ENCODE data around the gene KCNMA1. TPM values are rescaled to one million over a fixed set of nuclear protein-coding genes. Genes with fewer than 3 reads are reported as not detected.

The KCNMA1 gene
- total RNA-seq, 2 donors from 2014 or later: 5.9 to 9.3 TPM

- Histone ChIP-seq H3K36me3 (replicated peaks in 1 of 2; ENCODE audit: insufficient read depth in 1 of 2, low read depth in 2 of 2) (no peaks in the 10 kb centered on the region), H3K27ac (no peak overlapping the region), H3K4me3 (no peak overlapping the region), H3K27me3 (no peaks in the 10 kb centered on the region), H3K9me3 (no peaks in the 10 kb centered on the region), H3K4me1 (no peaks in the 10 kb centered on the region)
- no peak for ATAC-seq
- WGBS, 2 donors: 79 to 82% methylated on average over 5 of the region's 5 CpGs
- no peak for DNase-seq
- TF ChIP-seq POLR2A (IDR thresholded peaks at IDR 0.05) (no peak), CTCF (IDR thresholded peaks at IDR 0.05) (no peak)
- intact Hi-C loops (cut with DNase I): no loop called here
Observed at GRCh38 chr10:76892766-76893479, 744.7 kb downstream of the KCNMA1 start.

DNA sequence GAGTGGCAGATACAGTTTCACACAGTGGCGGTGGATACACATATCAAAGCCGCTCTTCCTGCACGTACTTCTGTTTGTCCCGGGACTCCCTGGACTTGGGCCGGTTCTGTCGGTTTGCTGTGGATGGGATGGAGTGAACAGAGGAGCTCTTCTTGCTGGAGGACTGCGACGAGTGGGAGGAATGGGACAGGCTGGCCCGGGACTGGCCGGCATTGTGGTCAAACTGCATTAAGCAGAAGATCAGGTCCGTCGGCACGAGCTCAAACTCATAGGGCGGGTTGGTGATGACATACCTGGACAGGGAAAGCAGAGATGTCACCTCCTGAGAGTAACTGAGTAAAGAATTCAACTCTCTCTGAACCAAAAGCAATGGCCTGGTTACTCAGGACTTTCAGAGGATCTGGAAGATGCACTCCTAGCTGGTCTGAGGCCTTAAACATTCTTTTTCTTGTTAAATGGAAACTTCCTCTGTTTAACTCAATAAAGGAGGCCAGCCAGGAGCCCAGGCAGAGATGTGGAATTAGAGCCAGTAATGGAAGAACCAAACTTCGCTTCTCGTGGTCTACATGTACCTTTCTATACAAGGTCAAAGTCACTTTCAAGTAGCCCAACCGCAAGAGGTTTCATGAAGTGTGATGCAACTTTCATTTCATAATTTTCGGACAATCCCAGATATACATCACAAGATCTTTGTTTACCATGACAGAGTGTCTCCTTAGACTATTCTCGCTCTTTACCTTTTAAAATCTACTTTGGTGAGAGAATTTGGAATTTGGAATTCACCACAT lies 750.2 kb downstream of the KCNMA1 start:
- Histone ChIP-seq H3K4me1 (no peaks in the 10 kb centered on the region), H3K27ac (no peak overlapping the region), H3K27me3 (no peaks in the 10 kb centered on the region), H3K36me3 (replicated peaks in 1 of 2; ENCODE audit: insufficient read depth in 1 of 2, low read depth in 2 of 2) (no peaks in the 10 kb centered on the region), H3K4me3 (no peak overlapping the region), H3K9me3 (no peaks in the 10 kb centered on the region)
- WGBS, 2 donors: 90 to 95% methylated on average over 19 of the region's 19 CpGs
- DNase-seq: no peak
- ATAC-seq: no peak
- intact Hi-C loops (cut with DNase I): no loop called here
- TF ChIP-seq POLR2A (IDR thresholded peaks at IDR 0.05): no peak

- H3K4me3 ChIP-seq: no peak overlapping the region
- H3K36me3 ChIP-seq (replicated peaks in 1 of 2; ENCODE audit: insufficient read depth in 1 of 2, low read depth in 2 of 2): no peaks in the 10 kb centered on the region
- 85 to 87% methylated on average over 4 of the region's 4 CpGs for WGBS, 2 donors
- ATAC-seq (no peak), DNase-seq (no peak)
- TF ChIP-seq POLR2A (IDR thresholded peaks at IDR 0.05) (no peak), CTCF (IDR thresholded peaks at IDR 0.05) (no peak)
- intact Hi-C loops (cut with DNase I): no loop called here
- H3K4me1 ChIP-seq: no peaks in the 10 kb centered on the region
- H3K9me3 ChIP-seq: no peaks in the 10 kb centered on the region
- no peak overlapping the region for H3K27ac ChIP-seq
- H3K27me3 ChIP-seq: no peaks in the 10 kb centered on the region
Observed at GRCh38 chr10:76885816-76886215, 751.8 kb downstream of the KCNMA1 start.

DNA sequence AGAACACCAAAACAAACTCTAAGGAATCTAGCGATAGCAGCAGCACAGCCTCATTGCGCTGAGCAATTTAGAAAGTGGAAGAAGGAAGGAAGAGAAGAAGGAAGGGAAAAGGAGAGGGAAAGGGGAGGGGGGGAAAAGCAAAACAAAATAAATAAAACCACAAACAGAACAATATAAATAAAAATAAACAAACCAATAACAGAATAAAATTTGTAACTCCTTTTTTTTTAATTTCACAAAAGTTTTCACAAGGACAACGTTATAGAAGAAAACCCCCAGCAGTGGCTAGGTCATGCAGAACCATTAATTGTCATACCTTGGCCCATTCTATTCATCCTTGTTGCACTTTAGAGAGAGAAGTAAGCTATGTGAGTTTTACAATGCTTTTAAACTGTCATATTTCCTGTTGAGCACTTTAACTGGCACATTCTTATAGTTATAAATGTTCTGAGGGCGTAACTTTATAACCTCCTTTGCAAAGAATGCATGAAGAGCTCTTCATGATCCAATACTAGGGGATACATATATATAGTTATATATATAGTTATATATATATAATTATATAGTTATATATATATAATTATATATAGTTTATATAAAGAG lies 752.8 kb downstream of the KCNMA1 start:
- DNase-seq: no peak
- H3K27ac ChIP-seq: no peak overlapping the region
- H3K4me1 ChIP-seq: no peaks in the 10 kb centered on the region
- no peaks in the 10 kb centered on the region for H3K9me3 ChIP-seq
- H3K27me3 ChIP-seq: no peaks in the 10 kb centered on the region
- no peaks in the 10 kb centered on the region for H3K36me3 ChIP-seq (replicated peaks in 1 of 2; ENCODE audit: insufficient read depth in 1 of 2, low read depth in 2 of 2)
- intact Hi-C loops (cut with DNase I): no loop called here
- TF ChIP-seq POLR2A (IDR thresholded peaks at IDR 0.05): no peak
- TF ChIP-seq CTCF (IDR thresholded peaks at IDR 0.05): no peak
- no peak for ATAC-seq
- WGBS, 2 donors: 85 to 93% methylated on average over 4 of the region's 4 CpGs
- H3K4me3 ChIP-seq: no peak overlapping the region

DNA sequence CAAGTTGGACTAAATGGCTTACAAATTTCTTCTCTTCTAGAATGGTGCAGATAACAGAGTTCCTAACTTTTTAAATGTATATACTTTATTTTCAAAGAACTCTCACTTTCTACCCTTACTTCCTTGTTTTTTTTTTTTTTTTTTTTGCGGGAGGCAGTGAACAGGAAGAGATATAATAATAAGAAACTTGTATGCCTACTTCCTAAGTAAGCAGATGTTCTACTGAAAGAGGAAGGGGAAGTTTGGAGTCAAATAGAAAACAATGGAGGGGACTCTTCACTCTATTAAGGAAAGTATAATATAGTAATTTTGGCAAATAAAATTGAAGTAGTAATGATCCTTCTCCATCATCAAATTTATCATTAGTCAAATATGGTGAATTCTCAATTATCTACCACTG lies 754.0 kb downstream of the KCNMA1 start:
- H3K4me3 ChIP-seq: no peak overlapping the region
- DNase-seq (no peak), ATAC-seq (no peak)
- peaks cover 7% of the 10 kb centered on the region for H3K4me1 ChIP-seq
- WGBS, 2 donors: 74 to 76% methylated on average over 1 of the region's 1 CpG
- no peaks in the 10 kb centered on the region for H3K27me3 ChIP-seq
- H3K36me3 ChIP-seq (replicated peaks in 1 of 2; ENCODE audit: insufficient read depth in 1 of 2, low read depth in 2 of 2): no peaks in the 10 kb centered on the region
- H3K27ac ChIP-seq: no peak overlapping the region
- TF ChIP-seq CTCF (IDR thresholded peaks at IDR 0.05) (no peak), POLR2A (IDR thresholded peaks at IDR 0.05) (no peak)
- intact Hi-C loops (cut with DNase I): no loop called here
- H3K9me3 ChIP-seq: no peaks in the 10 kb centered on the region
